ENCODE results near the gene NANOS3. TPM values are rescaled to one million over a fixed set of nuclear protein-coding genes. Genes with fewer than 3 reads are reported as not detected.

The NANOS3 gene
- total RNA-seq, 3 donors from 2014 or later = not detected

GRCh38 chr19:13884726-13885591 lies 8.0 kb downstream of the NANOS3 start:
- peak overlapping the region in 2 of 3 donors; percentile 25 to 36 for H3K4me3 ChIP-seq
- no peaks in the 10 kb centered on the region for H3K27me3 ChIP-seq
- intact Hi-C loops (cut with DNase I; ENCODE audit: low total_unique reads) = loop anchor here (10.0 kb wide), 1 partner anchor 190 kb away; the partner anchor contains the start of gene MISP3
- H3K4me1 ChIP-seq = peaks cover 8 to 43% of the 10 kb centered on the region in 2 donors
- no peaks in the 10 kb centered on the region for H3K36me3 ChIP-seq
- H3K9me3 ChIP-seq = no peaks in the 10 kb centered on the region
- peak in 1 of 2 donors; percentile 76 for DNase-seq (ENCODE audit: low spot score in 2 of 2)
- peak overlapping the region; percentile 80 to 97 for H3K27ac ChIP-seq
- TF ChIP-seq CTCF (IDR thresholded peaks at IDR 0.05) = no peak
- TF ChIP-seq POLR2A (IDR thresholded peaks at IDR 0.05) = no peak
- TF ChIP-seq POLR2AphosphoS5 (IDR thresholded peaks at IDR 0.05) = no peak

GRCh38 chr19:13885826-13886365 lies 9.0 kb downstream of the NANOS3 start:
- H3K27ac ChIP-seq = peak overlapping the region; percentile 80 to 97
- intact Hi-C loops (cut with DNase I; ENCODE audit: low total_unique reads) = loop anchor here (10.0 kb wide), 1 partner anchor 189 kb away; the partner anchor contains the start of gene MISP3
- H3K9me3 ChIP-seq = no peaks in the 10 kb centered on the region
- no peaks in the 10 kb centered on the region for H3K27me3 ChIP-seq
- H3K36me3 ChIP-seq = no peaks in the 10 kb centered on the region
- DNase-seq (ENCODE audit: low spot score in 2 of 2) = no peak
- H3K4me1 ChIP-seq = peaks cover 3 to 36% of the 10 kb centered on the region in 2 donors
- H3K4me3 ChIP-seq = no peak overlapping the region
- TF ChIP-seq POLR2A (IDR thresholded peaks at IDR 0.05) = no peak
- TF ChIP-seq POLR2AphosphoS5 (IDR thresholded peaks at IDR 0.05) = no peak
- no peak for TF ChIP-seq CTCF (IDR thresholded peaks at IDR 0.05)

- no peak for TF ChIP-seq CTCF (IDR thresholded peaks at IDR 0.05)
- TF ChIP-seq POLR2A (IDR thresholded peaks at IDR 0.05) = no peak
- TF ChIP-seq POLR2AphosphoS5 (IDR thresholded peaks at IDR 0.05) = no peak
- Histone ChIP-seq H3K9me3 (no peaks in the 10 kb centered on the region), H3K36me3 (no peaks in the 10 kb centered on the region), H3K4me3 (no peak overlapping the region), H3K27me3 (no peaks in the 10 kb centered on the region), H3K27ac (peak overlapping the region; percentile 72 to 97), H3K4me1 (peaks cover 3 to 25% of the 10 kb centered on the region in 2 donors)
- peak in 1 of 2 donors; percentile 61 for DNase-seq (ENCODE audit: low spot score in 2 of 2)
- intact Hi-C loops (cut with DNase I; ENCODE audit: low total_unique reads) = loop anchor here (10.0 kb wide), 1 partner anchor 188 kb away; the partner anchor contains the start of gene MISP3
Observed at GRCh38 chr19:13887018-13887436, 10.1 kb downstream of the NANOS3 start.

GRCh38 chr19:13887517-13887916 lies 10.6 kb downstream of the NANOS3 start:
- no peak for DNase-seq (ENCODE audit: low spot score in 2 of 2)
- Histone ChIP-seq H3K27me3 (no peaks in the 10 kb centered on the region), H3K36me3 (no peaks in the 10 kb centered on the region), H3K4me1 (peaks cover 3 to 20% of the 10 kb centered on the region in 2 donors), H3K4me3 (no peak overlapping the region), H3K9me3 (no peaks in the 10 kb centered on the region), H3K27ac (peak overlapping the region; percentile 72 to 97)
- no peak for TF ChIP-seq CTCF (IDR thresholded peaks at IDR 0.05)
- TF ChIP-seq POLR2A (IDR thresholded peaks at IDR 0.05) = no peak
- TF ChIP-seq POLR2AphosphoS5 (IDR thresholded peaks at IDR 0.05) = no peak
- intact Hi-C loops (cut with DNase I; ENCODE audit: low total_unique reads) = loop anchor here (10.0 kb wide), 1 partner anchor 187 kb away; the partner anchor contains the start of gene MISP3
